GM12873 (cell line): ENCODE measurements around the gene RILPL1.

Source experiments
- TF ChIP-seq, protein P1 (sequence below): IDR thresholded peaks from 2 replicates; pipeline ENCODE4 v1.5.1; 2012; ENCODE audit warnings: low read depth, mild to moderate bottlenecking, moderate library complexity, low read length, control low read depth; ENCODE audit not compliant: insufficient read depth; ENCODE audit errors: missing control alignments

Gene RILPL1

GRCh38 chr12:123506843-123507236 lies 26.7 kb downstream of the RILPL1 start:
- TF ChIP-seq, protein P1, sequence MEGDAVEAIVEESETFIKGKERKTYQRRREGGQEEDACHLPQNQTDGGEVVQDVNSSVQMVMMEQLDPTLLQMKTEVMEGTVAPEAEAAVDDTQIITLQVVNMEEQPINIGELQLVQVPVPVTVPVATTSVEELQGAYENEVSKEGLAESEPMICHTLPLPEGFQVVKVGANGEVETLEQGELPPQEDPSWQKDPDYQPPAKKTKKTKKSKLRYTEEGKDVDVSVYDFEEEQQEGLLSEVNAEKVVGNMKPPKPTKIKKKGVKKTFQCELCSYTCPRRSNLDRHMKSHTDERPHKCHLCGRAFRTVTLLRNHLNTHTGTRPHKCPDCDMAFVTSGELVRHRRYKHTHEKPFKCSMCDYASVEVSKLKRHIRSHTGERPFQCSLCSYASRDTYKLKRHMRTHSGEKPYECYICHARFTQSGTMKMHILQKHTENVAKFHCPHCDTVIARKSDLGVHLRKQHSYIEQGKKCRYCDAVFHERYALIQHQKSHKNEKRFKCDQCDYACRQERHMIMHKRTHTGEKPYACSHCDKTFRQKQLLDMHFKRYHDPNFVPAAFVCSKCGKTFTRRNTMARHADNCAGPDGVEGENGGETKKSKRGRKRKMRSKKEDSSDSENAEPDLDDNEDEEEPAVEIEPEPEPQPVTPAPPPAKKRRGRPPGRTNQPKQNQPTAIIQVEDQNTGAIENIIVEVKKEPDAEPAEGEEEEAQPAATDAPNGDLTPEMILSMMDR, result no peak

GRCh38 chr12:123506059-123506842 lies 27.3 kb downstream of the RILPL1 start:
- TF ChIP-seq, protein P1, result no peak

GRCh38 chr12:123502163-123502704 lies 31.3 kb downstream of the RILPL1 start:
- TF ChIP-seq, protein P1, result no peak

- TF ChIP-seq, protein P1, result no peak
Measured at GRCh38 chr12:123499332-123499731, 34.2 kb downstream of the RILPL1 start.

DNA sequence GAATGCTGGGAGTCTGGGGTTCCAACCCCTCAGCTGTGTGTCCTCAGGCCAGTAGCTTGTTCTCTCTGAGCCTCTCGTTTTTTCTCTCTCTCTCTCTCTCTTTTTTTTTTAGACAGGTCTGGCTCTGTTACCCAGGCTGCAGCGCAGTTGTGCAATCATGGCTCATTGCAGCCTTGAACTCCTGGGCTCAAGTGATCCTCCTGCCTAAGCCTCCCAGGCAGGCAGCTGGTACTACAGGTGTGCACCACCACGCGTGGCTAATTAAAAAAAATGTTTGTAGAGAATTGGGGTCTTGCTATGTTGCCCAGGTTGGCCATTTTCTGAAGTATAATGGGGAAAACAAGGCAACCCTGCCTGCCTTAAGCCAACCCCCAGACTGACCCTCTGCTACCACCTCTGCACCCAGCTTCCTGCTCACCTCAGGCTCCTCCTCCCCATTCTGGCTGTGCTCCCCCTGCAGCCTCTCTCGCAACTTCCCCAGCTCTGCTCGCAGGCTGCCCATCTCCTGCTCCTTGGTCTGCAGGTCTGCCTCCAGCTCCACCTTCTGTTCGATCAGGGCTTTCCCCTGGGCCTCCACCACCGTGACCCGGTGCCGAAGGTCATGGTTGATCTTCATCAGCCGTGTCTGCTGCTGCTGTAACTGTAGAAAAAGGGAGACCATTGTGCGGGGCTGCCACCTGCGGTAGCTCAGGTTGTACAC lies 35.2 kb downstream of the RILPL1 start:
- TF ChIP-seq, protein P1, result no peak

GRCh38 chr12:123497065-123497464 lies 36.5 kb downstream of the RILPL1 start:
- TF ChIP-seq, protein P1, result no peak
